Epithelial cell of proximal tubule (primary cell): ENCODE data around the gene TXNDC17. TPM values are rescaled to one million over a fixed set of nuclear protein-coding genes. Genes with fewer than 3 reads are reported as not detected.

Experiments
- DNase-seq: peaks from one replicate; pipeline ENCODE4 v3.0.0-alpha.2; 2011; ENCODE audit warnings: low read depth
- H3K4me3 ChIP-seq: 2 replicates; pipeline ENCODE4 v1.5.1; 2011; ENCODE audit warnings: low read depth, mild to moderate bottlenecking, low read length
- total RNA-seq: library from RNA; depleted of rRNA; stranded (reverse); fragments of >200 nt; gene quantifications from 2 replicates; pipeline ENCODE4 v1.2.3, GENCODE V29; 2015
- TF ChIP-seq, protein P1 (sequence below): conservative IDR thresholded peaks from 2 replicates; pipeline ENCODE4 v1.5.1; 2012; ENCODE audit warnings: low read depth, mild to moderate bottlenecking, low read length

TXNDC17 gene
- total RNA-seq, 1 donor from 2014 or later: 501 TPM

DNA sequence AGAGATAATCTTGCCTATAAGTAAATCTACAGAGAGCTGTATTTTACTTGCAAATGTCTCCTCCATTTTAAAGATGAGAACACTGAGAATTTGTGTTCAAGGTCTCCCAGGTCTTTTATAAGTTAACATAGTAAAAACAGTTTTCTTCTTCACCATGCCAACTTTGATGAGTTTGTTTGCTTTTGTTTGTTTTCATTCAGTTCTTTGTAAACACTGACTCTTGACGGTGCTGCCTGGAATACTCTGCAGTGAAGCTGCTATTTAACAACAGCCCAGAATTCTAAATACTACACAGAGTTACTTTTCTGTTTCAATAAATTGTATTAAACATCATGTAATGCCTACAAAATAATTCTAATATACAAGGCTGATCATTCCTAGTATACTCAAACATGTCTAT lies 43.1 kb upstream of the TXNDC17 start:
- H3K4me3 ChIP-seq: no peak overlapping the region
- no peak for DNase-seq
- TF ChIP-seq, protein P1, sequence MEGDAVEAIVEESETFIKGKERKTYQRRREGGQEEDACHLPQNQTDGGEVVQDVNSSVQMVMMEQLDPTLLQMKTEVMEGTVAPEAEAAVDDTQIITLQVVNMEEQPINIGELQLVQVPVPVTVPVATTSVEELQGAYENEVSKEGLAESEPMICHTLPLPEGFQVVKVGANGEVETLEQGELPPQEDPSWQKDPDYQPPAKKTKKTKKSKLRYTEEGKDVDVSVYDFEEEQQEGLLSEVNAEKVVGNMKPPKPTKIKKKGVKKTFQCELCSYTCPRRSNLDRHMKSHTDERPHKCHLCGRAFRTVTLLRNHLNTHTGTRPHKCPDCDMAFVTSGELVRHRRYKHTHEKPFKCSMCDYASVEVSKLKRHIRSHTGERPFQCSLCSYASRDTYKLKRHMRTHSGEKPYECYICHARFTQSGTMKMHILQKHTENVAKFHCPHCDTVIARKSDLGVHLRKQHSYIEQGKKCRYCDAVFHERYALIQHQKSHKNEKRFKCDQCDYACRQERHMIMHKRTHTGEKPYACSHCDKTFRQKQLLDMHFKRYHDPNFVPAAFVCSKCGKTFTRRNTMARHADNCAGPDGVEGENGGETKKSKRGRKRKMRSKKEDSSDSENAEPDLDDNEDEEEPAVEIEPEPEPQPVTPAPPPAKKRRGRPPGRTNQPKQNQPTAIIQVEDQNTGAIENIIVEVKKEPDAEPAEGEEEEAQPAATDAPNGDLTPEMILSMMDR: no peak

DNA sequence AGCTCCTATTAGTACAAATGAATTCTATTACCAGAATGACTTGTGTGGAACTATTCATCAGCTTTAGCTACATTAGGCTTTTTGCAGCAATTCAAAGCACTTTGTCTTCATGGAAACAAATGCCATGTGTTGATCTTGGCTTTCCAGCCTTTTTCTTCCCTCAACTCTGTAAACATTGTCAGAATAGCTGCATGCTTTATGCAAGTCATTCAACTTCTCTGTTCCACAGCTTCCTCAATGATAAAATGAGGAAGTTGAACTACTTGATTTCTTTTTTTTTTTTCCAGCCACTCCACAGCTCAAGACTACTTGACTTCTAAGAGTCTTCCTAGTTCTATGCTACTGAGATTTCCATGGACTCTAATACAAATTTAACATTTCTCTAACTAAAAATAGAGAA lies 41.5 kb upstream of the TXNDC17 start:
- H3K4me3 ChIP-seq: no peak overlapping the region
- DNase-seq: no peak
- TF ChIP-seq, protein P1: no peak

DNA sequence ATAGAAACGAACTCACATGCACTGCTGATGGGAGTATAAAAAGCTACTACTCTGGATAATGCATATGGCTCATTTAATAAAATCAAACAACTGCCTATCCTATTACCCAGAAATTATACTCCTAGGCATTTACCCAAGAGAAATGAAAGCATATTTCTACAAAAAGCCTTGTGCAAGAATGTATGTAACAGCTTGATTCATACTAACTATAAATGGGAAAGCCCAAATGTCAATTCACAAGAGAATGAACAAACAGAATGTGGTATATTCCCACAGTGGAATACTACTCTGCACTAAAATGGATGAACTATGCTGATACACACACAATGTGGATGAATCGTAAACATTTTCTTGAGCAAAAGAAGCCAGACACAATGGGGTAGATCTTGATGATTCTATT lies 38.7 kb upstream of the TXNDC17 start:
- no peak overlapping the region for H3K4me3 ChIP-seq
- DNase-seq: no peak
- TF ChIP-seq, protein P1: no peak

DNA sequence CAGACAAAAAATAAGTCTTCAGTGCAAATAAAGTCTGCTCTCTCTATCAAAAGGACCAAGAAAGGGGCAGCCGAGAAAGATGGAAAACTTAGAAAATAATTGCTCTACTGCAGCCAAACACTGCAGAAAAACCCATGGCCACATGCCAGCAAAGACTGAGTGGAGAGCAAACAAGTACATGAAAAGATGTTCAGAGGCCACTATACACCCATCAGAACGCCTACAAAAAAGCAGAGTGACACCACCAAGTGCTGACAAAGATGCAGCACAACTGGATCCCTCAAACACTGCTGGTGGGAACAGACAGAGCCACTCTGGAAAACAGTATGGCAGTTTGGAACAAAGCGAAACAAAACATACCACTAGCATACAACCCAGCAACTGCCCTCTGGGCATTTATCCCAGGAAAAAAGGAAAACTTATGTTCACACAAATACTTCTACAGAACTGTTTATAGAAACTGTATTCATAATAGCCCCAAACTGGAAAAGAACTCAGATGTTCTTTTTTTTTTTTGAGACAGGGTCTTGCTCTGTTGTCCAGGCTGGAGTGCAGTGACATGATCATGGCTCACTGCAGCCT lies 37.0 kb upstream of the TXNDC17 start:
- H3K4me3 ChIP-seq: no peak overlapping the region
- TF ChIP-seq, protein P1: no peak
- no peak for DNase-seq

DNA sequence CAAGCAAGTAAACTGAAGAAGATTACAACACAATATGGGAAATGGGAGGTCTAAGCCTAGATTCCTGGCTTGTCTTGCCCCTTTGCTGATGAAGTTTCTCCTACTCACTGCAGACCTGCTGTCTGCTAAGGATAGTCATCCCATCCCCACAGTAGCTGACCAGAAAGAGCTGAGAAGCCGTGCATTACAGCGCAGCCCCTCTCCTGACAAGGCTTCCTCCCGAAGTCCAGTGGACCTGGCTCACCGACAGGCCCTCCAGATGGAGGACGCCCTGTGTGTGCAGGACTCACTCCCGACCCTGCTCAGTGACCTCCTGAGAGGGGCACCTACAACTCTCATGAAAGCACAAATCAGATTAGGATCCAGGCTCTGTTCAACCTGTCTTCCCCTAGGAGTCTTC lies 35.7 kb upstream of the TXNDC17 start:
- H3K4me3 ChIP-seq: no peak overlapping the region
- TF ChIP-seq, protein P1: no peak
- no peak for DNase-seq

DNA sequence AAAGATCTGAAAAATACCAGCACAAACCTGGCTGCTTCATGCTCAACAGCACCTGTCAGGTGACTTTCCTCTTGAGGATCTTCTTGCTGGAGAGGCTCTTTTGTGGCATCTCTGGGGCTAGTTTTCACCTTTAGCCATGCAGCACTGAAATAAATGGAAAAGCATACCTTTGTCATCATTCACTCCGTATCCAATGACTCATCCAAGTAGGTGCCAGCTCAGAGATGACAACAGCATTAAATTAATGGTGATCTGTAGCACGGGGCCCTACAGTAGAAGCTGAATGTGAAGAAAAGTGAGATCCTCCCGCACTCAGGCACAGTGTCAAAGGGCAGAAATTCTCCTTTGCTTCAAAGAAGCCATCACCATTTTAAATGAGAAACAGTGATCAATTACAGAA lies 32.5 kb upstream of the TXNDC17 start:
- peak; percentile 44 for DNase-seq
- TF ChIP-seq, protein P1: no peak

DNA sequence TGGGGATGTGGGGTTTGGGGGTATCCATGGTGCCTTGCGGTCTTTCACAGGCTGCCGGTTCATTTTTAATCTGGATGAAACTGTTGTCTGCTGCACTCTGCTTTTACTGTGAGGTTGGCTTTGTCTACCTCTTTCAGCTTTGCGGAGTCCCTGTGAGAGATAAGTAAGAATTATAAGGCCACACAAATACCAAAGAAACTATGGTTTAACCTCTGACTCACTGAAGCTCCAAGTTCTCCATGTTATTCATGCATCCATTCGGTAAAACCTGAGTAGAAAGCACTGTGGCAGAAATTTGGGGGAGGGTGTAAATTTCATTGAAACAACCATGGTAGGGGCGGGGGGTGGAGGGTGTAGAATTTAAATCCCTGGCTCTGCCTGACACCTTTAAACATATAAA lies 30.8 kb upstream of the TXNDC17 start:
- no peak for DNase-seq
- TF ChIP-seq, protein P1: no peak
- no peak overlapping the region for H3K4me3 ChIP-seq

More for the DNA sequence above, 32.5 kb upstream of the TXNDC17 start:
- H3K4me3 ChIP-seq: no peak overlapping the region
